ENCODE results near the gene OR4D10.

- TF ChIP-seq JUN (CRISPR knock-in tag; IDR thresholded peaks at IDR 0.05), result no peak
- no peak for TF ChIP-seq CBX5 (CRISPR knock-in tag; IDR thresholded peaks at IDR 0.05; ENCODE audit: borderline replicate concordance)
These were observed 36.9 kb upstream of the OR4D10 start, which contains the start of gene OR5A1 for GRCh38 chr11:59436169-59436568.

Measured in HepG2 (cell line).